T-helper 9 cell (primary cell): ENCODE results near the gene CLEC19A.

Experiments
- DNase-seq: peaks from one replicate; pipeline ENCODE4 v3.0.0-alpha.2; 2020

Gene CLEC19A

DNA sequence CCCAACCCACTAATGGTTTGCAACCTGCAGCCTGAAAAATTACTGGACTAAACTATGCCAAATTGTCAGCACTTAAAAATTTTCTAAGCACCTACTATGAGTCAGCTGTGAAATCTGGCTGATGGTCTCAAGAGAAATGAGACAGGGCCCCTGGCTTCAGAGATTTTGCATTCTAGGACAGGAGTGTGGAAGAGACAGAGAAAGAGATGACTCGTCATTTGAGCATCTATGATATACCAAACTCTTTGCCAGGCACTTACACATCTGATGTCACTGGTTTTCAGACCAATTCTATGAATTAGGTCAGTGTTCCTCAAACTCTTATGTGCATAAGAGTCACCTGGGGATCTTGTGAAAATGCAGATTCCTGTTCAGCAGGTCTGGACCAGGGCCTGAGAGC lies 44.4 kb downstream of the CLEC19A start:
- DNase-seq: no peak

DNA sequence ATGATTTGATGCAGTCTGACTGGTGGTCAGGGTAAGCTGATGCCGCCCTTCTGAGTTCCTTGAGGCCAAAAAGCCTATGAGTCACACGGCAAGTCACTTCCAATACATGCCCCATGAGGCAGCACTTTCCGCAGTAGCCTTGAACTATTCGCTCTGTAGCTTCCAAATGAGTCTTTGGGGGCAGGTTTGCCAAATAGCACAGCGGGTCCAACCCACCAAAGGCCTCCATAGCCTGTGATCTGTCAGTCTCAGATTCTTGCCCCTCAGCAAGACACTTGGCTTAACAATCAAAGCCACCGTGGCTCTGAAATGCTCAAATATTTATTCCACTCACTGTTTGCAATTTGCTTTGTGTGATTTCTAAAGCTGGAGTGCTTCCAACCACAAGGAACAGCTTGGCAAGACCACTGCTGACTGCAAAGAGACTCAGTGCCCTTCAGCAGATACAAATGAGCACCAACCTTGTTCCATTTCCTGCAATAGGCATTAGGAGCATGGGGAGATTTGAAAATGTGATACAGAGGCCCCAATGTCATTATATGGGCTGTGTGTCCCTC lies 45.4 kb downstream of the CLEC19A start:
- DNase-seq: no peak

DNA sequence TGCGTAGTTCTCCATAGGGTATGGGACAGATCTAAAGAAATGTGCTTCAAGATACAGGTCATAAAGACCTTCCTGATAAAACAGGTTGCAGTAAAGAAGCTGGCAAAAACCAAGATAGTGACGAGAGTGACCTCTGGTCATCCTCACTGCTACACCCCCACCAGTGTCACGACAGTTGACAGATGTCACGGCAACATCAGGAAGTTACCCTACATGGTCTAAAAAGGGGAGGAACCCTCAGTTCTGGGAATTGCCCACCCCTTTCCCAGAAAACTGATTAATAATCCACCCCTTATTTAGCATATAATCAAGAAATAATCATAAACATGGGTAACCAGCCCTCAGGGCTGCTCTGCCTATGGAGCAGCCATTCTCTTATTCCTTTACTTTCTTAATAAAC lies 46.3 kb downstream of the CLEC19A start:
- no peak for DNase-seq

DNA sequence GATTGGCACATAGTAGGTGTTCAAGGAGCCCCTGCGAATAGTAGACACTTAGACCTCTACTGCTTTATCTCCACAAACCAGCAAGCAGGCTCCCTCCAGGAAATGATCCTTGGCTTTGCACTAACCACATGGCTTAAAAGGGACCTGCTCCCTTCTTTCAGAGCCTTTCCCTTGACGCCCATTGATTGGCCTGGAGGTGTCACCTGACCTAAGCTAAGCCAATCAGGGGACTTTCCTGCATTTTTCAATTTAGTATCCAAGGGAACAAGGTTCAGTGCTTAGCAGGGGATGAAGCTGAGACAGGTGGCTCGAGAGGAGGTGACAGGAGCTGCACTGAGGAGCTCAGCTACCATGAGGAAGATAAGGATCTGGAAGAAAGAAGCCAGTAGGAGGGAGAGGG lies 52.8 kb downstream of the CLEC19A start:
- DNase-seq: no peak

DNA sequence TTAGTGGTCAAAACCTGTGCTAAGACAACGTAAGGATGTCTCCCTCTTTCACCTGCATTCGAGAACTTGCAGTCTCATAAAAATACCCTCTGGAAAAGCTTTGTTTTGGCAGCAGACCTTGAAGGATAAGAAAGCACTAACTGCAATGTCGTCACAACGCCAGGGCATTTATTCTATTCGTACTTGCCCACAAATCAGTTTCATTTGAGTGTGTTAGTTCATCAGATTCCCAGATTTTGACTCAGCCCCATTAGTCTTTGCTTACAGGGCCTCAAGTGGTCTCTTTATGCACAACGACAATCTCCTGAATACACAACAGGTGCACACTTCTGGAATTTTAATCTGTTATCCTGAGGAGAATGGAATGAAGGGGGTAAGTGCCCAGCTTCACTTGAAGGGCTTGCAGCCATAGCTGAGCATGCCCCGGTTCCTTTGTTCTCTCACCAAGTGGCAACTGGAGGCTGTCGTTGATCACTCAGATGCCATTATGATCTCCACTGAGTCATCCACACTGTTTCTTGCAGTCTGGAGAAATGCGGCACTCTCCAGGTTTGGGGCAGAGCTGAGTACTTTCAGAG lies 58.8 kb downstream of the CLEC19A start:
- no peak for DNase-seq

DNA sequence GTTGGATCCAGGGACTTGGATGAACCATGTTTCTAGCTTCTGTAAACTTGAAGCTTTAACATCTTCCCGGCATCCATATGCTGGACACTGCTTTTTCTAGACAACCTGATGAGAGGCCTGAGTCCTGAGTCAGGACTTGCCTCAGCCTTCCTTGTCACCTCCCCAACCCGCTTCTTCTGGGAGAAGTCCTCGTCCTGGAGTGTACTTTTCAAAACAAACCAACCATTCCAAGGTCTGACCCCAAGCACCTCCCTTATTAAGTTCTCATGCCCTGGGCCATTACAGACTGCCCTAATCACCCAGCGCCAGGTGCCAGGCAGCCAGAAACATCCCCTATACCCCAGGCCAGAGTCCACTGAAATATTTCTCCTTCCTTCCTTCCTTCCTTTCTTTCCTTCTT lies 59.4 kb downstream of the CLEC19A start:
- no peak for DNase-seq

DNA sequence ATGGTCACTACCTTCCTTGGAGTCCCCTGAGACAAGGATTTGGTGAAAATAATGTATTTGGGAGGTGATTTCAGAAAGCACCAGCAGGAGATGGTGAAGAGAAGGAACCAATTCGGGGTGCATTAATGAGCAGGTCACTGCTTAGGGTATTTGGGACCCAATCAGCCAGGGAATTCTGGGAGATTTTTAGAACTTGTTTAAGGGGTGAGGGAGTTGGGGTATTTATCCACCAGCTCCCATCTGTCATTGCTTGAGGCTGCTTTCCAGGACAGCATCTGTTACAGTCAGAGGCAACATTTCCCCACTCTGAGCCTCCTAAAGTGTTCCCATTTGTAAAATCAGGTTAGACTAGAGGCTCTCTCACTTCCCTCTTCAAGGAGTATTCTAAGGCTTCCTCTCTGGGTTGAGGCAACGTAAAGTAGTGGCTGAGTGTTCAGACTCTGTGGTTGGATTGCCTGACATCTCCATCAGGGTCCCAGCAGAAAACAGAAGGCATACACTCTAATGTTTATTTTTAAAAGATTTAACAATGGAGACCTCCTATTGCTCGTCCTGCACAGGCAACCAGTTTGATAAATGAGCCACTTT lies 60.9 kb downstream of the CLEC19A start:
- no peak for DNase-seq

DNA sequence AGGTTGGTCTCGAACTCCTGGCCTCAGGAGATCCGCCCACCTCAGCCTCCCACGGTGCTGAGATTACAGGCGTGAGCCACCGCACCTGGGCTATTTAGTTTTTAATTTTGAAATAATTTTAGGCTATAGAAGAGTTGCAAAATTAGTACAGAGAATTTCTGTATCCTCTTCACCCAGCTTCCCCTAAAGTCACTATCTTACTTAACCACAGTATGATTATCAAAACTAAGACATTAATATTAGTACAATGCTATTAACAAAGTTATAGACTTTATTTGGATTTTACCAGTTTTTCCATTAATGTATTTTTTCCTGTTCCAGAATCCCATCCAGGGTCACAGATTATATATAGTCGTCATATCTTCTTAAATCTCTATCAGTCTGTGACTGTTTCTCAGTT lies 62.6 kb downstream of the CLEC19A start:
- no peak for DNase-seq

DNA sequence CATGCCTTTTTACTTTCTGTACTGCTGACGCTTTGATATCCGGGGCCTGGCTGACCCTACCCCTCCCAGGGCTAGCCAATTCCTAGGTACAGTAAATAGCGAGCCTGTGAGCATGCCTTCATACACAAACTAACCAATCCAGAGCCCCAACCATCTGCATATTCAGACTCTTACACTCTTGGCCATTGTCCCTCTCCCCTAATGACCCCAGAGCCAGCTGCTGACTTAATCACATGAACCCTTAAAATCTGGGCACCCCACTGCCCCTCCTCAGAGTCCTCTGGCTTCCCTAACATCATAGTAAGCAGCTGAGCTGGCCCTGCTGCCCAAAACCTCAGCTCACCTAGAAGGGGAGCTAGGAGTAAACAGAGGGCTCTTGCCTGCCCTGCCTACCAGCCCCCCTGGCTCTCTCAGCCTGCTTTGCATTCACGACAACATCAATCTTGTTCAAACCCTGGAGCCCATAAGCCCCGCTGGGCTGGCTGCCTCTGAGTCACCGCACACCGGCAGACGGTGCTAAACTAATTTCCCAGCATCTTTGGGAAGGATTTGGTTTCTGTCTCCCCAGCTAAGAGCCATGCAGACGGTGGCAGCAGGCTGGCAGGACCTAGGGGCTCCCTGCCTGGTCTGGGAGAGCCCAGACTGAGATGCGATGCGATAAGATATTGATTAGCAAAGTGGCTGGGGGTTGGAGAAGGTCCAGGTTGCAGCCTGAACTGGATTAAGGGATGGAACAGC lies 63.2 kb downstream of the CLEC19A start:
- DNase-seq: no peak

DNA sequence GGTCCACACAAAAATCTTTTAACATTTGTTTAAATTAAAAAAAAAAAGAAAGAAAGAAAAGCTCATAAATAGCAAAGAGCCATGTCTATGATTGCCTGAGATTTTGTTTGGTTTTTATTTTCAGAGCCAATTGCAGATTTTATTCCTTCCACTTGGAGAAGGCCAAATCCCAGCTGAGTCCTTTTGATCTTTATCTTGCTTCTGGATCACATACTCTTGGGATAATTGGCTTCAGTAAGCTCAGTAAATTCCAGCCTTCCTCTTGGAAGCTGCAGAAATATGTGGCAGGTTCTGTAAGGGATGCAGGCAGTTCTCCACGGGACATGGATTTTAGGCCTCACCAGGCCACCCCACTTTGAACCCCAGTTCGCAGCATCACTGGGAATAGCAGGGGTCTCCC lies 68.8 kb downstream of the CLEC19A start:
- no peak for DNase-seq

DNA sequence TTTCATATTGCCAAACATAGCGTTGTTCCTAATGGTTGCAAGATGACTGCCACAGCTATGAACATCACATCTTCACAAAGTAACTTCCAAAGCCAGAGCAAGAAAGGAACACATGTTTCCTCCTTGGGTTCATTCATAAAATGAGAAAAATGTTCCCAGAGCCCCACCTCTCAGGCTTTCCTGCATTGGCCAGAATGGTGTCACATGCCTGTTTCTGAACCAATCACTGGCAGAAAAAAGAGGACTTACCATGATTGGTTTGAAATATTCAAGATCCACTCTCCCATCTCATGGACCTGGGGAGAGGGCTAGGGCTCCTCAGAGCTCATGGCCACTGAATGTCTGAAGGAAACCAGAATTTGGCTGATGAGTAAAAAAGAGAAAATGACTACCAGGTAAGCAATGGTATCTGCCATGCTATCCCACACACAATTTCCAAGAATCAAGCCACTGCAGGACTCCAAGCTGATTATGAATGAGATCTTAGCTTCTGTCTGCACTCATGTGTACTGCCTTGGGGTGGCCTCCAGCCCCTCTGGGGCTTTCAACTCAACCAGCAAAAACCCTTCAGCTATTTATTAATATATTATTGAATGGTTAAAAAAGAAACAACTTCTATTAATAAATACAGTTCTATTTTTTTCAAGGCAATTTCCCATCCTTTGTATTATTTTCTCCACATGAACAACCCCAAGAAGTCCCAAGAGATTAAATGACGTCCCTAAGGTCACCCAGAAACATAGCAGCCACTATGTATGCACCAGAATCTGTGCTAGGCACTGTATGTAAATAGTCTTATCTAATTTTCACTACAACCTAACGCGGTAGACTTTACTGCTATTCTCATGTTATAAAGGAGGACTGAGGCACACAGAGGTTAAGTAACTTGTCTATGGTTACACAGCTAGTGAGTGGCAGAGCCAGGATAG lies 70.8 kb downstream of the CLEC19A start:
- DNase-seq: no peak

DNA sequence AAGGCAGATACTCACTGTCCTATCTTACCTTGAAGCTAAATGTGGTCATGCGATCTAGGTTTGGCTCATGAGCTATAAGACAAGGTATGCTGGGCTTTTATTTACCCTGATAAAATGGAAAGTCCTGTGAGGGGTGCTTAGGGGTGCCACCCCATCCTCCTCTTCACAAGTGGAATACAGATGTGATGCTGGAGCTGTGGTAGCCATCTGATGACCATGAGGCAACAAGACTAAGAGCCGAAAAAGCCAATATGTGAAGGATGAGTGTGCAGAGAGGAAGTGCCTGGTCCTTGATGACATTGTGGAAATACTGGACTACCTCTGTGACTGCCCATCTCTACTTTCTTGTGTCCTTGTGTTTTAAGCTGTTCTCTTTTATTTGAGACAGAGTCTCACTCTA lies 74.0 kb downstream of the CLEC19A start:
- DNase-seq: no peak
